Colonic mucosa (tissue), 4 donors: ENCODE results near the gene CSRNP3. TPM values are rescaled to one million over a fixed set of nuclear protein-coding genes. Genes with fewer than 3 reads are reported as not detected.

Source experiments
- DNase-seq: peaks from one replicate; pipeline ENCODE4 v3.0.0-alpha.2; 2020
- H3K27ac ChIP-seq: fragments of 200-600 bp; one replicate; pipeline ENCODE4 v1.8.0; 2021
- H3K27me3 ChIP-seq: fragments of 200-600 bp; one replicate; pipeline ENCODE4 v1.8.0; 2021
- H3K36me3 ChIP-seq: fragments of 200-600 bp; one replicate; pipeline ENCODE4 v1.8.0; 2021
- H3K4me1 ChIP-seq: fragments of 200-600 bp; one replicate; pipeline ENCODE4 v1.8.0; 2021; ENCODE audit warnings: mild to moderate bottlenecking
- H3K4me3 ChIP-seq: fragments of 200-600 bp; one replicate; pipeline ENCODE4 v1.8.0; 2021
- H3K9ac ChIP-seq, 2 donors: one replicate each; pipeline ENCODE4 v1.7.0; 2013; ENCODE audit warnings: control low read depth in 2 of 2, low read depth in 2 of 2, low read length in 2 of 2
- H3K9me3 ChIP-seq: fragments of 200-600 bp; one replicate; pipeline ENCODE4 v1.8.0; 2021
- CTCF ChIP-seq: fragments of 200-600 bp; IDR thresholded peaks from one replicate; pipeline ENCODE4 v1.8.0; 2022; ENCODE audit warnings: antibody characterized with exemption, mild to moderate bottlenecking
- intact Hi-C: fragments of 100-400 bp; cut with DNase I; formaldehyde crosslinking; loops from one replicate; pipeline ENCODE4 v1.14.1; 2022
- total RNA-seq, 2 donors: library from RNA; stranded (reverse); fragmentation: NEBNext Ultra II Directional in 1 of 2; extraction: Animal tissue kit (Norgen Biotek cat#: 25700) in 1 of 2; gene quantifications; one replicate each; pipeline ENCODE4 v1.2.1, GENCODE V29; 2021
- donor health status: healthy.
- donor health status: DM: no; HTN: no; CAD: no.
- donor health status: DM: no; HTN: no; CAD: no.

CSRNP3 gene
- total RNA-seq, 2 donors from 2014 or later, result 1.5 to 2.0 TPM

DNA sequence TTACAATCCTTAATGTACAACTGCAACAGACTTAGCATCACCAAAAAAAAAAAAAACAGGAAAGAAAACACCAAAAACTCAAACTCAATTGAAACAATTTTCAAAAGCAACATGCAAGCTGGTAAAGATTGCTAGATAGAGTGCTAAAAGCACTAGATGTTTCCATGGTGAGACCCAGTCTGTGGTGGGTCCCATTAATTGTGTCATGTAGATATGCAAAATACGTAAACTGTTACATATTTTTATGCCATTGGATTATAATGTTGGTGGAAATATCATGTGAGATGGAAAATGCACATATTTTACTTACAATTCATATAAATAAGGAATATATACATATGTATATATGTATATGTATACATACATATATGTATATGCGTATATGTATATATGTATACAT is 30.5 kb downstream of the CSRNP3 start:
- intact Hi-C loops, result no loop called here
- Histone ChIP-seq H3K36me3 (no peaks in the 10 kb centered on the region), H3K4me3 (no peak overlapping the region), H3K9me3 (no peaks in the 10 kb centered on the region), H3K27ac (no peak overlapping the region), H3K9ac (no peak overlapping the region), H3K27me3 (no peaks in the 10 kb centered on the region), H3K4me1 (no peaks in the 10 kb centered on the region)
- DNase-seq, result no peak
- TF ChIP-seq CTCF, result no peak

DNA sequence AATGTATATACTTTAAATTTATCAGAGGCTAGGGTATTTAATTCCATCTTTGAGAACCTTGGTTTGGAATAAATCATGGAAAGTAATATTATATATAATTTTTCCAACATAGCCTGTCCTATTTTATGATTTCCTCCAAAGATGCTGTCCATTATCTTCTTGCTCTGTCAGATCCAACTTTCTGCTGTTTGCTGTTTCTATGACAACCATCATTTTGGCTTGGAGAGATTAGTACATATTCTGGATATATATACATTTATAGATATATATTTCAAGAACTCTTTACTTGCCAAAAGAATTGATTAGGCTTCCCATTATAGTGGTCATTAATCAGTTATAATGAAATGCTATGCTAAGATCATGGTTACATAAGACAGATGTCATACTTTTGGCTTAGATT is 31.3 kb downstream of the CSRNP3 start:
- intact Hi-C loops, result no loop called here
- TF ChIP-seq CTCF, result no peak

GRCh38 chr2:165505514-165505913 is 36.0 kb downstream of the CSRNP3 start:
- Histone ChIP-seq H3K27me3 (no peaks in the 10 kb centered on the region), H3K9ac (no peak overlapping the region), H3K4me3 (no peak overlapping the region), H3K27ac (no peak overlapping the region), H3K36me3 (no peaks in the 10 kb centered on the region), H3K4me1 (no peaks in the 10 kb centered on the region), H3K9me3 (no peaks in the 10 kb centered on the region)
- TF ChIP-seq CTCF, result no peak
- no peak for DNase-seq
- intact Hi-C loops, result no loop called here

More for the DNA sequence above, 31.3 kb downstream of the CSRNP3 start:
- no peak overlapping the region for H3K27ac ChIP-seq
- H3K27me3 ChIP-seq, result no peaks in the 10 kb centered on the region
- H3K4me3 ChIP-seq, result no peak overlapping the region
- no peaks in the 10 kb centered on the region for H3K4me1 ChIP-seq
- H3K36me3 ChIP-seq, result no peaks in the 10 kb centered on the region
- DNase-seq, result no peak
- no peaks in the 10 kb centered on the region for H3K9me3 ChIP-seq
- no peak overlapping the region for H3K9ac ChIP-seq

DNA sequence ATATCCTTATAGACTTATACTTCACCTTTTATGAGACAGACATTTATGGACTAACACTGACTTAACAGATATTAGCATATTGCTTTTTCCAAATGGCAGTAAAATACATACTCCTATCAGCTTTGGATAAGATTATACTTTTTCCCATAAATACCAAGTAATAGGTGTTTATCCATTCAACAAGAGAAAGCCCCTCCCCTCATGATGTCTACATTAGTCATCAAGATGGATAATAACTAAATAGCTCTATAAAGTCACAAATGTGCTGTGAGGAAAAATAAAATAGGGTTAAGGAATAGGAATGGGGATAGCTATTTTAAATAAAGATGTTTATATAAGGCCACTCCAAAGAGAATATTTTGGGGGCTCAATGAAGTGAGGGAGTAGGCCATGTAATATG is 39.4 kb downstream of the CSRNP3 start:
- Histone ChIP-seq H3K4me3 (no peak overlapping the region), H3K36me3 (no peaks in the 10 kb centered on the region), H3K27ac (no peak overlapping the region), H3K9ac (no peak overlapping the region), H3K4me1 (no peaks in the 10 kb centered on the region), H3K27me3 (no peaks in the 10 kb centered on the region), H3K9me3 (no peaks in the 10 kb centered on the region)
- TF ChIP-seq CTCF, result no peak
- no peak for DNase-seq
- intact Hi-C loops, result no loop called here

- Histone ChIP-seq H3K27ac (no peak overlapping the region), H3K36me3 (no peaks in the 10 kb centered on the region), H3K4me3 (no peak overlapping the region), H3K9ac (no peak overlapping the region), H3K9me3 (no peaks in the 10 kb centered on the region), H3K27me3 (no peaks in the 10 kb centered on the region), H3K4me1 (no peaks in the 10 kb centered on the region)
- intact Hi-C loops, result no loop called here
- TF ChIP-seq CTCF, result no peak
- no peak for DNase-seq
Measured at GRCh38 chr2:165513479-165513878, 44.0 kb downstream of the CSRNP3 start.

DNA sequence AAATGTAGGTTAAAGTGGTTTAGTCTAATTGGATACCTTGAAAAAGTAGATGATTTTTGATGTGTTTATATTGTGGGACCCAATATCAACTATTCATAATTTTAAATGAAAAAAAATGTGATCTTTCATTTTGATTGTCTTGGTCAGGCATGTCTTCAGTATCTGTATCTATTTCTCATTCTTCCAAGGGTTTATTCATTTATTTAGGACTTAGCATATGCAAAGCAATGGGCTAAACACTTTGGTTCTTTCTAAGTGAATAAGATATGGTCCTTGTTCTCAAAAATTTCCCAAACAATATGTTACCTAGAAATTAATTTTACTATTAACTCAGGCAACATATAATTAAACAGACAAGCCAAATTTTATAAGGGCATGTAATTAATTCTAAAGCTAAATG is 49.1 kb downstream of the CSRNP3 start:
- Histone ChIP-seq H3K4me1 (no peaks in the 10 kb centered on the region), H3K4me3 (no peak overlapping the region), H3K9me3 (no peaks in the 10 kb centered on the region), H3K36me3 (no peaks in the 10 kb centered on the region), H3K27ac (no peak overlapping the region), H3K9ac (no peak overlapping the region), H3K27me3 (no peaks in the 10 kb centered on the region)
- no peak for TF ChIP-seq CTCF
- no peak for DNase-seq
- intact Hi-C loops, result no loop called here
